GM21737 (cell line): ENCODE results near the gene CRY2.
"Not testable (repeated sequence)": the region's sequence is repeated elsewhere in the genome, so short reads cannot be mapped to it uniquely, and the experiment has no call there.

ENCODE experiments used
- ATAC-seq: cut with Tn5 transposase; IDR thresholded peaks from one replicate; pipeline ENCODE4 v1.9.1; 2021; ENCODE audit warnings: mild to moderate bottlenecking, moderate library complexity; ENCODE audit not compliant: unreplicated experiment

Gene CRY2

GRCh38 chr11:45846974-45847910 lies at the start of gene CRY2:
TSS of gene CRY2 (plus strand) at chr11:45847475. CDS start at chr11:45847491, 16 bp downstream.
- peak; percentile 91 for ATAC-seq

GRCh38 chr11:45798793-45799441 lies 48.4 kb upstream of the CRY2 start:
- no peak for ATAC-seq

DNA sequence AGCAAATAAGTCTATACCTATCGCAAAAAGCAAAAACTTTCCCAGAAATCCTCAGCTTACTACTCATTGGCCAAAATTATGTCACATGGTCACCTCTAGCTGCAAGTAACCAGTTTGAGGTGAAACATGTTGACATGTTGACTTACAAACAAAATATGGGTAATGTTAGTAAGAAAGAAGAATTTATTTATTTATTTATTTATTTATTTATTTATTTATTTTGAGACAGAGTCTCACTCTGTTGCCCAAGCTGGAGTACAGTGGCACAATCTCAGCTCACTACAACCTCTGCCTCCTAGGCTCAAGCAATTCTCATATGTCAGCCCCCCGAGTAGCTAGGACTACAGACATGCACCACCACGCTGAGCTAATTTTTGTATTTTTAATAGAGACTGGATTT lies 47.7 kb upstream of the CRY2 start:
- no peak for ATAC-seq

- ATAC-seq, result no peak
Observed at GRCh38 chr11:45800261-45800660, 47.0 kb upstream of the CRY2 start.

- no peak for ATAC-seq
Observed at GRCh38 chr11:45801723-45802315, 45.5 kb upstream of the CRY2 start.

DNA sequence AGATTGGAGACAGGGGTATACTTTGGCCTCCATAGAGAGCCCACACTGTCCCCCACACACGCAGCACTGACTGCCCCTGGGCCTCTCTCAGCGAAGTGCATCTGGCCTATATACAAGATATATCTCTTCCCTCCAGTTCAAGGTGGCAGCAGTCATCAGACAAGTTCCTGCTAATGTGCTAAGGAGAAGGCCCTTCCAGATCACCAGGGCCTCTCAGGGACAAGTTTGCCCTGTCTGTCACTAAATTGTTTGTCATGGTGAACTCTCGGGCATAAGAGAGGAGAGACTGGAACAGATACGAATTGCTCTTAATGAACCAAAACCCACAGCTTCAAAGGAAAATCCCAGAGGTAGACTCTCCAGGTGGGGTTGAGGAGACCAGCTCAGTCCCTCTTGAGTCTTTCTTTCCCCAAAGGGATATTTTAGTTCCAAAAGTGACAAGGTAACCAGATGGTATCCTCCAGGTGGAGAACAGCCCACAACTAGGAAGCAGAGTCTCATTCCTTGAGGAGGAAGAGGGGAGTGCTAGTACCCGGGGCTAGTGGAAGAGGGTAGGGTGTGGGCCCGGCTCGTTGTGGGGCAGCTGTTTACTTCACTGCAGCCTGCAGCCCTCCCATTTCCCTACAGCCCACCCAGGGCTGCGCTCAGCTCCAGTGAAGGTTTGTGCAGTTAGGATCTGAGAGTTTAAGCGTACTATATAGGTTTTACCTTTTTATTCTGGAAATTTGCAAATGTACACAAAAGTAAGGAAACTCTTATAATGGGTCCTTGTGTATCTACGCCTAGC lies 44.6 kb upstream of the CRY2 start:
- no peak for ATAC-seq

DNA sequence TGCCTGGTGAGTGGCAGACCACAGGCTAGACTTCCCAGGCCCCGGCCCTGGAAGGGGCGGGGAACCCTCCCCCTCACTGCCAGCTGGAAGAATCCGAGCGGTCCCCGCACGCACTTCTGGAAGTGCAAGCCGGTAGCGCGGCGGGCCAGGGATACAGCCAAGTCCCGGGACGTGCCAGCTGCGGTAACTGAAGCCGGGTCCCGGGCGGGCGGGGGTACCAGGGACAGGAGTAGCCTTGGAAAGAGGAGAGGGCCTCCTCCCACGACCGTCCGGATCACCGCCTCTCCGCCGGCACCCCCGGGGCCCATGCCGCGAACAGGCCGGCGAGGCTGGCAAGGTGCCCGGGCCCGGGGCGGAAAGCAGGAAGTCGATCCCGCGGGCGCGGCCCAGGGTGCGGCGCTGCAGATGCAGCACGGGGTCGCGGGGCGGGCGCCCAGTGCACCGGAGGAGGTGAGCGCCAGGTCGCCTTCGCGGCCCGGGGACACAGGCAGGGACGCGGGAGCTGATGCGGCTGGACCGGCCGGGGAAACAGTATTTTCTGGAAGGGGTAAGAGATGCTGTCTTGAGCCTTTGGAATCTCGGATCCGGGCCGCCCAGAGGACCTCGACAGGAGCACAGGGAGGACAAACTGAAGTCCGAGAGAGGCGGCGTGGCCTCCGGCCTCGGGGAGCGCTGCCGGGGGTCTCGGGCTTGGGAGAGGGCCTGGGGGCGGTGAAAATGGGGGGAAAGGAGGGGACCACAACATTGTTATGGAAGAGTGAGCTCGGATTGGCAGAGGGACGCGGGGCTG lies 43.1 kb upstream of the CRY2 start:
- no peak for ATAC-seq

GRCh38 chr11:45804761-45805304 lies 42.4 kb upstream of the CRY2 start, which contains the start of gene SLC35C1:
TSS of gene SLC35C1 (plus strand) at chr11:45805149. CDS start at chr11:45805802, 653 bp downstream.
- peak; percentile 93 for ATAC-seq

DNA sequence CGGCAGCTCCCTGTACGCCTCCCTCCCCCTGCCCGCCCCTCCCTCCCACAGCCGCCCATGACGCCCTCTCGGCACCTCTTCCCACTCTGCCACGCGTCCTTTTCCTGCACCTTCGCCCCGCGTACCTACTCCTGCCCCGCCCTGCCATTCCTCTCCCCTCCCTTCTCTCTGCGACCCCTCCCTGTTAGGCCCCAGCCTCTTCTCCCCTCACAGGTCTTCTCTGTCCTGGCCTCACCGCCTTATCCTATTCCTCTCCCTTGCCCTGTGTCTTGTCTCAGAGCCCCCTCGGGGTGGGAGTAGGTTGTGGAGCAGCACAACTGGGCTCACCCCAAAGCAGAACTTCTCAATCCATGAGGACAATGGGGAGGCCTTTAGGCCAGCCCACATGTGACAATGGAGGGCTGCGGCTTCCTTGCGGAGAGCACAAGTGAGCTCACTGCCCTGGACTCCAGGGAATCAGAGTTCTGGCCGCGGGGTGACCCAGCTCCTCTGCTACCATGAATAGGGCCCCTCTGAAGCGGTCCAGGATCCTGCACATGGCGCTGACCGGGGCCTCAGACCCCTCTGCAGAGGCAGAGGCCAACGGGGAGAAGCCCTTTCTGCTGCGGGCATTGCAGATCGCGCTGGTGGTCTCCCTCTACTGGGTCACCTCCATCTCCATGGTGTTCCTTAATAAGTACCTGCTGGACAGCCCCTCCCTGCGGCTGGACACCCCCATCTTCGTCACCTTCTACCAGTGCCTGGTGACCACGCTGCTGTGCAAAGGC lies 41.8 kb upstream of the CRY2 start:
- peak; percentile 22 for ATAC-seq

DNA sequence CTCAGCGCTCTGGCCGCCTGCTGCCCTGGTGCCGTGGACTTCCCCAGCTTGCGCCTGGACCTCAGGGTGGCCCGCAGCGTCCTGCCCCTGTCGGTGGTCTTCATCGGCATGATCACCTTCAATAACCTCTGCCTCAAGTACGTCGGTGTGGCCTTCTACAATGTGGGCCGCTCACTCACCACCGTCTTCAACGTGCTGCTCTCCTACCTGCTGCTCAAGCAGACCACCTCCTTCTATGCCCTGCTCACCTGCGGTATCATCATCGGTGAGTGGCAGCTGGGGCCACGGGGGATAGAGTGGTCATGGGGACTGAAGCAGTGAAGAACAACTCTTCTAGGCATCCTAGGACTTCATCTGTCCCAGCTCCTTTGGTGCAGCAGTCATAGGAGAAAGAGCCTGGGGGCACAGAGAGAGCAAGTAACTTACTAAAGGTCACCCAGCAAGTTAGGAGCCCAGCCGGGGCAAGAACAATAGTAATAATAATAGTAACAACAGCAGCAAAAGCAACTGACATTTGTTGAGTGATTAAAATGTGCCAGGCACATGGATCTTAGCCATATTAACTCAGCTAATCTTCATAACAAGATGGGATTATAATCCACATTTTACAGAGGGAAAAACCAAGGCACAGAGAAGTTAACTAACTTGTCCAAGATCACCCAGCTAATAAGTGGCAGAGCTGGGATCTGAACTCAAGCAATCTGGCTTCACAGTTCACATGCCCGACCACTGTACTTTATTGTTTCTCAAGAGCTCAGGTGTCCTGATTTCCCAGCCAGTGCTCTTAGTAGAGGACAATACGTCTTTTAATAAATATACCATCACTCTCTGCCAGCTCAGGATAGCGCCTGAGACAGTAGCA lies 41.0 kb upstream of the CRY2 start:
- no peak for ATAC-seq

DNA sequence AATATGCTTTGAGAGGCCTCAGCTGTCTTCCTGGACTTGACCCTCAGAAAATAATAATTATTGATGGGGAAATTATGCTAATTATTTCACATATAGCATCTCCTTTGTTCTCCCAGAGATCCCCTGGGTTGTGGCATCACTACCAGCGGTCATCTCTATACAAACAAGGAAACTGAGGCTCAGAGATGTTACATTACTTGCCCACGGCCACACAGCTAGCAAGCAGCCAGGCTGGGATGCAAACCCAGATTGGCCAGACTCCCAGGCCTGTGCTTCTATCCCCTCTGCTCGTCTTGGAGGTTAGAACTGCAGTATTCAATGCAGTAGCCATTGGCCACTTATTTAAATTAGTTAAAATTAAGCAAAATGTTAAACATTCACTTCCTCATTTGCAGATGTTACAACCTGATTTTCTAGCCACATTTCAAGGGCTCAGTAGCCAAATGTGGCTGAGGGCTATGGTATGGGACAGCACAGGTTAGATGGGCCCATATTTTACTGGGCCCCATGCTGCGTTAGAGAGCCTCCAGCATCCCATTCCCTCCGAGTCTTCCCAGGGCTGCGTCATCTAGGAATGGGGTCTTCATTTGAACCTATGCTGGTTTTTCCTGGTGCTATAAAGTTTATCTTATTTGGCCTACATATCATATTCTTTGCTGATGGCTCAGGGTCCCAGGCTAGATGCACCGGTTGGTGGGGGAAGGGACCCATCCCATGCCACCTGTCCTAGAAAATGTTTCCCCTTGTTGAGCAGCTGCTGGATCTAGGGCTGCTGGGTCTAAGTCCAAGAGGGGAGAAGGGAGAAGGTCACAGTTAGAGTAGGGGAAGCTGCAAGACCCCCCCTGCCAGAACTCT lies 40.1 kb upstream of the CRY2 start:
- no peak for ATAC-seq

- ATAC-seq, result no peak
Observed at GRCh38 chr11:45807792-45808238, 39.5 kb upstream of the CRY2 start.

DNA sequence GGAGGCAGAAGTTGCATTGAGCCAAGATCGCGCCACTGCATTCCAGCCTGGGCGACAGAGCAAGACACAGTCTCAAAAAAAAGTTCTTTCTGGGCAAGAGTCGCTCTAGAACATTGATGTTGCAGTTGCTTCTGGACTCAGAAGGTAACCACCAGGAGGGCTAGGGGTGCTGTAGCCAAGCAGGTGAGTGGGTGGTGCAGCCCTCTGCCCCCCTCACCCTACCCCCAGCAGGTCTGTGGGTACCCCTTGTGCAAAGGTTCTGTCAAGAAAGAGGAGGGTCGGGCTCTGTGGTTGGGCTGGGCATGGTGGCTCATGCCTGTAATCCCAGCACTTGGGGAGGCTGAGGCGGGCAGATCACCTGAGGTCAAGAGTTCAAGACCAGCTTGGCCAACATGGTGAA lies 38.8 kb upstream of the CRY2 start:
- not testable (repeated sequence) for ATAC-seq

DNA sequence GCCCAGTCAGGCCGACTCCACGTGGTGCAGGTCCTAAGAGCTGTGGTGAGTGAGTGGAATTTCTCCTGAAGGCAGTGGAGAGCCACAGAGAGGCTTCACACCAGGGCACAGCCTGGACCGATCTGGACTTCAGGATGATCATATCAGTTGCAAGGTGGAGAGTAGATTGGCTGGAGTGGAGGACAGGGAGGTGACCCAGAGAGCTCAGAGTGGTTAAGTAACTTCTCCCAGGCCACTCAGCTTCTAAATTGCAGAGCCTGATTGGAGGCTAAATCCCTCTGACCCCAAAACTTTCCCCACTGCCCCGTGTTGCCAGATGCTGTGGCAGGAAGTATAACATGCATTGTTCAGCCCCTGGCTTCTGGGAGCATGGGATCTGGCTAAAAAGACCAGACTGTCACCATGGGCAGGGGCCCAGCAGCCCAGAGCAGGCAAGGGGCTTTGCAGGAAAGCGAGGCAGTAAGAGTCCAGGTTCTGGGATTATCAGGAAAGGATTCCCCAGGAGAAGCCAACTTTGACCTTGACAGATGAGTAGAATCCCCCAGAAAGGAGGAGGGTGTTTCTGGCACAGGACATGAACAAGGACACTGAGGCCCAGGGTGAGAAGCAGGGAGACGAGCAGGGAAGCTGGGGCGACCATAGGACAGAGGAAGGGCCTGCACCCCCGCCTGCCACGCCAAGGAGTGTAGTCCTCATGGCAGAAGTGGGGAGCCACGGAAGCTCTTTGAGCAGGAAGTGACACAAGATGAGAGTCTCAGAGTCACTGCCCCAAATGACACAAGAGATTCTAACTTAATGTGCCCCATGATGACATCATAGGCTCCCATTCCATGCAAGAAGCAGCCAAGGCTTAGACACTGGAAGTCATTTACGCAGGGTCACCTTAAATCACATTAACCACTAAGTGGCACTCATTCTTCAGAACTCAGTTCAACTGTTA lies 37.5 kb upstream of the CRY2 start:
- ATAC-seq, result no peak

DNA sequence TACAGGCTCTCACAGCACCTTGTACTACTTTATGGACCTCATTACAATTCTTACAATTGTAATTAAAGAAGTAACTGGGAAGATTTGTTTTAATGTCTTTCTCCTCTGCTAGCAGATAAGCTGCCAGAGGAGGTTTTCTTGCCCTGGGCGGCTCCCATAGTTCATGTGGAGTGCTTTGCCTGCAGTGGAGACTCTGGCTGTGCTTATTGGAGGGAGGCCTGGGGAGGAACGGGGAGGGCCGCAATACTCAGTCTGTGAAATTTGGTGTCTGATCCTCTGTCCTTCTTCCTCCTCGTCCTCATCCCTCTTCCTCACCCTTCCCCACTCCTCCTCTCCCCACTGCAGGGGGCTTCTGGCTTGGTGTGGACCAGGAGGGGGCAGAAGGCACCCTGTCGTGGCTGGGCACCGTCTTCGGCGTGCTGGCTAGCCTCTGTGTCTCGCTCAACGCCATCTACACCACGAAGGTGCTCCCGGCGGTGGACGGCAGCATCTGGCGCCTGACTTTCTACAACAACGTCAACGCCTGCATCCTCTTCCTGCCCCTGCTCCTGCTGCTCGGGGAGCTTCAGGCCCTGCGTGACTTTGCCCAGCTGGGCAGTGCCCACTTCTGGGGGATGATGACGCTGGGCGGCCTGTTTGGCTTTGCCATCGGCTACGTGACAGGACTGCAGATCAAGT lies 36.7 kb upstream of the CRY2 start:
- ATAC-seq, result no peak

DNA sequence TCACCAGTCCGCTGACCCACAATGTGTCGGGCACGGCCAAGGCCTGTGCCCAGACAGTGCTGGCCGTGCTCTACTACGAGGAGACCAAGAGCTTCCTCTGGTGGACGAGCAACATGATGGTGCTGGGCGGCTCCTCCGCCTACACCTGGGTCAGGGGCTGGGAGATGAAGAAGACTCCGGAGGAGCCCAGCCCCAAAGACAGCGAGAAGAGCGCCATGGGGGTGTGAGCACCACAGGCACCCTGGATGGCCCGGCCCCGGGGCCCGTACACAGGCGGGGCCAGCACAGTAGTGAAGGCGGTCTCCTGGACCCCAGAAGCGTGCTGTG lies 36.2 kb upstream of the CRY2 start:
- ATAC-seq, result no peak
